Natural killer cell (primary cell): Measurements from ENCODE around the gene MAML3. TPM values are rescaled to one million over a fixed set of nuclear protein-coding genes. Genes with fewer than 3 reads are reported as not detected.

ENCODE experiments used
- ATAC-seq, 3 donors: fragments of 150-1000 bp in 2 of 3; fragments of 200-7000 bp in 1 of 3; cut with Tn5 transposase; 1 replicate in 1 of 3; 2 replicates in 2 of 3; pipeline ENCODE4 v1.10.0; 2021; ENCODE audit warnings: mild to moderate bottlenecking in 2 of 3, moderate library complexity in 2 of 3
- DNase-seq, 2 donors: peaks; one replicate each; pipeline versions ENCODE4 v3.0.0 to v3.0.0-alpha.2; 2013 to 2021; ENCODE audit warnings: mixed read lengths in 1 of 2
- H3K27ac ChIP-seq: one replicate; pipeline ENCODE4 v1.5.1; 2013; ENCODE audit warnings: mild to moderate bottlenecking, low read length
- H3K27me3 ChIP-seq: one replicate; pipeline ENCODE4 v1.6.1; 2013; ENCODE audit warnings: low read length; ENCODE audit not compliant: control insufficient read depth, insufficient read depth
- H3K36me3 ChIP-seq: one replicate; pipeline ENCODE4 v1.6.1; 2013; ENCODE audit warnings: low read length; ENCODE audit not compliant: control insufficient read depth, insufficient read depth
- H3K4me1 ChIP-seq: one replicate; pipeline ENCODE4 v1.6.1; 2013; ENCODE audit warnings: low read length; ENCODE audit not compliant: control insufficient read depth, insufficient read depth
- H3K4me3 ChIP-seq: one replicate; pipeline ENCODE4 v1.5.1; 2013; ENCODE audit warnings: low read length
- H3K9me3 ChIP-seq: one replicate; pipeline ENCODE4 v1.6.1; 2013; ENCODE audit warnings: low read length; ENCODE audit not compliant: control insufficient read depth, insufficient read depth
- H3K27ac Mint-ChIP-seq, 2 donors: one replicate each; pipeline ENCODE4 v1.8.0; 2022; ENCODE audit warnings: mild to moderate bottlenecking in 2 of 2, mixed read lengths in 2 of 2, moderate library complexity in 1 of 2
- H3K27me3 Mint-ChIP-seq, 2 donors: one replicate each; pipeline ENCODE4 v1.8.0; 2022; ENCODE audit warnings: low read depth in 2 of 2, mixed read lengths in 2 of 2
- H3K36me3 Mint-ChIP-seq: one replicate; pipeline ENCODE4 v1.8.0; 2022; ENCODE audit warnings: mixed read lengths
- H3K4me1 Mint-ChIP-seq, 2 donors: one replicate each; pipeline ENCODE4 v1.8.0; 2022; ENCODE audit warnings: mixed read lengths in 2 of 2
- H3K4me3 Mint-ChIP-seq: one replicate; pipeline ENCODE4 v1.8.0; 2022; ENCODE audit warnings: mild to moderate bottlenecking, moderate library complexity, mixed read lengths
- H3K9me3 Mint-ChIP-seq, 2 donors: one replicate each; pipeline ENCODE4 v1.8.0; 2022; ENCODE audit warnings: mixed read lengths in 2 of 2
- WGBS: methylation state at CpG from one replicate; pipeline ENCODE4 v1.1.7; 2013; ENCODE audit warnings: missing lambda C conversion rate; ENCODE audit not compliant: insufficient coverage; 5-methylcytosine and 5-hydroxymethylcytosine counted together
- intact Hi-C: fragments of 100-400 bp; cut with micrococcal nuclease; formaldehyde crosslinking; loops from one replicate; pipeline ENCODE4 v1.14.2; 2022
- total RNA-seq, 4 donors: library from RNA; stranded (reverse); fragments of 120-200 nt in 1 of 4; gene quantifications; one replicate each; pipeline versions ENCODE4 v1.2.3 to v1.2.4, GENCODE V29; 2013 to 2022
- TF ChIP-seq, protein P1 (sequence below): fragments of 200-600 bp; IDR thresholded peaks from one replicate; pipeline ENCODE4 v1.8.0; 2022; ENCODE audit warnings: antibody characterized with exemption

MAML3 gene
- total RNA-seq, 3 donors from 2014 or later (not counting 1 experiment from before 2014, with no cell fraction given): 1.7 to 5.6 (median 2.8) TPM

DNA sequence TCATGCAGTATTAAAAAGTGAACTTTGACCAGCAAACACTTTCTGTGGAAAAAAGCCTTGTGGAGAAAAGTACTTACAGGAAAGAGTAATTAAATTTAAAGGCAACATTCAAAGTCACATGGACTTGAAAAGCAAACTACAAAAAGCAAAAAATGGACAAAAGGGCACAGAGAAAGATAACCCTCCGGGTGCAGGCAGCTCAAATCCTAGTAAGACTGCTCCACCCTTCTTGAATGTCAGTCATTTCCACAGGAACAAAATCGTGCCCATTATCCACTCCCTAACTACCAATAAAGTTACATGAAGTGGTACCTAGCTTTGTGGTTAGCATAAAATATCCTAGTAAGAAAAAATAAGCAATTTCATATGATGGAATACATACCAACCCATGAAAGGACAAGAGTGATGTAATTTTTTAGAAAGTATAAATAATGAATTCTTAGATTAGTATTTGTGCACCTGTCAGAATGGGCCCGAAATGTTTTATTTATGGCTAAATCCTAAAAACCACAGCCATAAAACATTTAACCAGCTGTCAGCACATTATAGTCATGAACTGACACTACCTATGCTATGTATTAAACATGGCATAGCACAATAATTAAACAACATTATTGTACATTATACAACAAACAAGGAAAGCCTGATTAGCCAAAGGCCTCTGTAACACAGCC lies 43.3 kb downstream of the MAML3 start:
- no peaks in the 10 kb centered on the region for H3K27me3 ChIP-seq
- no peak overlapping the region for H3K27ac ChIP-seq
- ATAC-seq: no peak
- Mint-ChIP-seq H3K27ac (no peak overlapping the region), H3K36me3 (no peaks in the 10 kb centered on the region), H3K4me3 (no peak overlapping the region), H3K9me3 (no peaks in the 10 kb centered on the region), H3K27me3 (peaks cover 7 to 8% of the 10 kb centered on the region in 2 donors), H3K4me1 (no peaks in the 10 kb centered on the region)
- no peaks in the 10 kb centered on the region for H3K36me3 ChIP-seq
- DNase-seq: no peak
- TF ChIP-seq, protein P1, sequence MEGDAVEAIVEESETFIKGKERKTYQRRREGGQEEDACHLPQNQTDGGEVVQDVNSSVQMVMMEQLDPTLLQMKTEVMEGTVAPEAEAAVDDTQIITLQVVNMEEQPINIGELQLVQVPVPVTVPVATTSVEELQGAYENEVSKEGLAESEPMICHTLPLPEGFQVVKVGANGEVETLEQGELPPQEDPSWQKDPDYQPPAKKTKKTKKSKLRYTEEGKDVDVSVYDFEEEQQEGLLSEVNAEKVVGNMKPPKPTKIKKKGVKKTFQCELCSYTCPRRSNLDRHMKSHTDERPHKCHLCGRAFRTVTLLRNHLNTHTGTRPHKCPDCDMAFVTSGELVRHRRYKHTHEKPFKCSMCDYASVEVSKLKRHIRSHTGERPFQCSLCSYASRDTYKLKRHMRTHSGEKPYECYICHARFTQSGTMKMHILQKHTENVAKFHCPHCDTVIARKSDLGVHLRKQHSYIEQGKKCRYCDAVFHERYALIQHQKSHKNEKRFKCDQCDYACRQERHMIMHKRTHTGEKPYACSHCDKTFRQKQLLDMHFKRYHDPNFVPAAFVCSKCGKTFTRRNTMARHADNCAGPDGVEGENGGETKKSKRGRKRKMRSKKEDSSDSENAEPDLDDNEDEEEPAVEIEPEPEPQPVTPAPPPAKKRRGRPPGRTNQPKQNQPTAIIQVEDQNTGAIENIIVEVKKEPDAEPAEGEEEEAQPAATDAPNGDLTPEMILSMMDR: no peak
- intact Hi-C loops: no loop called here
- no peaks in the 10 kb centered on the region for H3K9me3 ChIP-seq
- no peaks in the 10 kb centered on the region for H3K4me1 ChIP-seq
- WGBS: 78% methylated on average over 3 of the region's 3 CpGs
- H3K4me3 ChIP-seq: no peak overlapping the region

- Mint-ChIP-seq H3K27me3 (peaks cover 7 to 8% of the 10 kb centered on the region in 2 donors), H3K4me3 (no peak overlapping the region), H3K9me3 (no peaks in the 10 kb centered on the region), H3K27ac (no peak overlapping the region), H3K36me3 (no peaks in the 10 kb centered on the region), H3K4me1 (no peaks in the 10 kb centered on the region)
- TF ChIP-seq, protein P1: no peak
- intact Hi-C loops: no loop called here
- WGBS: 91% methylated on average over 7 of the region's 7 CpGs
- H3K27me3 ChIP-seq: no peaks in the 10 kb centered on the region
- ATAC-seq (no peak), DNase-seq (no peak)
- no peak overlapping the region for H3K27ac ChIP-seq
- no peaks in the 10 kb centered on the region for H3K36me3 ChIP-seq
- no peak overlapping the region for H3K4me3 ChIP-seq
- H3K4me1 ChIP-seq: no peaks in the 10 kb centered on the region
- no peaks in the 10 kb centered on the region for H3K9me3 ChIP-seq
These were observed 44.2 kb downstream of the MAML3 start for GRCh38 chr4:140109737-140110136.

DNA sequence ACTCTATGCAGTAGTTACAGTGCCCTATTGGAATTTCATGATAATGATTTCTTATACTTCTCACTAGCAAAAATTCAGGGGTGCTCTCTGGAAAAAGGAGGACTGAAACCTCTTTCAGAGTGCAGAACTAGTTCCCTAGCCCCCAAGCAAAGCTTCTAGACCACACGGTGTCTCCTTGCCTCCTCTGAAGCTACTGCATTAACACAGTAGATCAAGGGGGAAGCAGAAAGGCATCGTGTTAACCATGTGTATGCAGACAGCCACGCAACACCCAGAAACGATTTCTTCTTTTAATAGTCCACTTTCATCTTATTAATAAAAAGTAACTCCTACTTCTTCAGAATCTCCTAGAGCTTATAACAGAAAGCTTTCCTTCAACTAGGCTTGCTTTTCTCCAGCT lies 44.7 kb downstream of the MAML3 start:
- Mint-ChIP-seq H3K27me3 (peaks cover 7 to 8% of the 10 kb centered on the region in 2 donors), H3K4me1 (no peaks in the 10 kb centered on the region), H3K36me3 (no peaks in the 10 kb centered on the region), H3K27ac (no peak overlapping the region), H3K4me3 (no peak overlapping the region), H3K9me3 (no peaks in the 10 kb centered on the region)
- Histone ChIP-seq H3K4me1 (no peaks in the 10 kb centered on the region), H3K27ac (no peak overlapping the region), H3K36me3 (no peaks in the 10 kb centered on the region), H3K27me3 (no peaks in the 10 kb centered on the region), H3K9me3 (no peaks in the 10 kb centered on the region), H3K4me3 (no peak overlapping the region)
- 51% methylated on average over 4 of the region's 4 CpGs for WGBS
- TF ChIP-seq, protein P1: no peak
- no peak for DNase-seq
- intact Hi-C loops: no loop called here
- ATAC-seq: no peak

DNA sequence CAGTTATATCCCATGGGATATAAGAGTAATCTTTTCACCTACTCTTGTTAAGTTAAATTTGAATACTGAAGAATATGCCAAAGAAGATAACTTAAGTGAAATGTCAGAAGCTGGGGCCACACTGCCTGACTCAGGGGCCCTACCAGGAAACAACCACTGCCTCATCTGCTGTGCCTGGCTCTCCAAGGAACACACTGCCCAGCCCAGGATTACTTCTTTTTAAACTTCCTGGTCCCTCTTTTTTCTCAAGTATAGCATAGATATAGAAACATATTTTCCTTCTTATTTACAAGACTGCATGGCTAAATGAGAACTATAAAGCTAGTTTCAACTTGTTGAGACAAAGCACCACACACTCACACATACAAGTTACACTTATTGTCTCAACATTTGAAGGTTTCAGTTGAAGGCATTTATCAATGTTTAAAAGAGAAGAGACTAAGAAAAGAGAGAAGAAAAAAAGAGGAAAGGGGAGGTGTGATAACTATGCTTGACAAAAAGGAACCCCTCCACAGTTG lies 45.2 kb downstream of the MAML3 start:
- no peak overlapping the region for H3K4me3 ChIP-seq
- DNase-seq: no peak
- Mint-ChIP-seq H3K4me1 (peaks cover 0 to 2% of the 10 kb centered on the region in 2 donors), H3K9me3 (no peaks in the 10 kb centered on the region), H3K4me3 (no peak overlapping the region), H3K27ac (no peak overlapping the region), H3K36me3 (no peaks in the 10 kb centered on the region), H3K27me3 (peaks cover 7 to 8% of the 10 kb centered on the region in 2 donors)
- no peaks in the 10 kb centered on the region for H3K9me3 ChIP-seq
- H3K27me3 ChIP-seq: no peaks in the 10 kb centered on the region
- H3K4me1 ChIP-seq: peaks cover 3% of the 10 kb centered on the region
- H3K27ac ChIP-seq: no peak overlapping the region
- TF ChIP-seq, protein P1: no peak
- intact Hi-C loops: no loop called here
- ATAC-seq: no peak
- H3K36me3 ChIP-seq: no peaks in the 10 kb centered on the region
